ENCODE data around the gene UNKL.

DNA sequence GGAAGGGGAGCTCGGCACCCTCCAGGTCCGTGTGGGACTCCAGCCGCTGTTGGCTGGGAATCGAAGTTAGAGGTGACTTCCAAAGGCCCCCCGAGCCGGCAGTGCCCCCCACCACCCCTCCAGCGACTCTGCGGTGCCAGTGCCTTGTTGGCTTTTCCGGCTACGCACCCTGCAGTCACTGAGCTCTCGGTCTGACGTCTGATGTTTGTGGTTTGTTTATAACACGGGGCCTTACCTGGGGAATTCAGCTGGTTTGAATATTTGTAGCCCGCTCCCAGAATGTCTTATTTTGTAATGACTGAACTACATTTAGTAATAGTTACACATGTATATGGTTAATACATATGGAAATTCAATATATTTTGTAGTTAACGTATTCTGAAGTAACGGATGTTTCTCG lies 88.1 kb downstream of the UNKL start:
- TF ChIP-seq, protein P1, sequence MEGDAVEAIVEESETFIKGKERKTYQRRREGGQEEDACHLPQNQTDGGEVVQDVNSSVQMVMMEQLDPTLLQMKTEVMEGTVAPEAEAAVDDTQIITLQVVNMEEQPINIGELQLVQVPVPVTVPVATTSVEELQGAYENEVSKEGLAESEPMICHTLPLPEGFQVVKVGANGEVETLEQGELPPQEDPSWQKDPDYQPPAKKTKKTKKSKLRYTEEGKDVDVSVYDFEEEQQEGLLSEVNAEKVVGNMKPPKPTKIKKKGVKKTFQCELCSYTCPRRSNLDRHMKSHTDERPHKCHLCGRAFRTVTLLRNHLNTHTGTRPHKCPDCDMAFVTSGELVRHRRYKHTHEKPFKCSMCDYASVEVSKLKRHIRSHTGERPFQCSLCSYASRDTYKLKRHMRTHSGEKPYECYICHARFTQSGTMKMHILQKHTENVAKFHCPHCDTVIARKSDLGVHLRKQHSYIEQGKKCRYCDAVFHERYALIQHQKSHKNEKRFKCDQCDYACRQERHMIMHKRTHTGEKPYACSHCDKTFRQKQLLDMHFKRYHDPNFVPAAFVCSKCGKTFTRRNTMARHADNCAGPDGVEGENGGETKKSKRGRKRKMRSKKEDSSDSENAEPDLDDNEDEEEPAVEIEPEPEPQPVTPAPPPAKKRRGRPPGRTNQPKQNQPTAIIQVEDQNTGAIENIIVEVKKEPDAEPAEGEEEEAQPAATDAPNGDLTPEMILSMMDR (IDR thresholded peaks at IDR 0.05 in 4 of 5, conservative IDR thresholded peaks at IDR 0.05 in 1 of 5) = no peak
- TF ChIP-seq POLR2A (IDR thresholded peaks at IDR 0.05) = no peak
